H1 (cell line): ENCODE data around the gene FGR. TPM values are rescaled to one million over a fixed set of nuclear protein-coding genes. Genes with fewer than 3 reads are reported as not detected.

ENCODE experiments used
- CTCF ChIA-PET: fragments of 300-600 bp; sonication (Branson Sonifier 250); formaldehyde crosslinking; loops from one replicate; lab custom pipeline; 2021; ENCODE audit not compliant: partially characterized antibody; lab: Charles Lee
- POLR2A ChIA-PET: fragments of 300-600 bp; sonication (Branson Sonifier 250); formaldehyde crosslinking; loops from one replicate; lab custom pipeline; 2021; ENCODE audit warnings: inconsistent platforms; ENCODE audit not compliant: partially characterized antibody; lab: Charles Lee
- DNase-seq, 2 experiments: peaks; one replicate each; pipeline versions ENCODE4 v3.0.0 to v3.0.0-alpha.2; 2010 to 2022; ENCODE audit warnings: low spot score in 2 of 2, low read depth in 1 of 2, mixed read lengths in 1 of 2
- FAIRE-seq: peaks from 2 replicates; lab custom pipeline; 2011; peaks lifted over from hg19 to GRCh38; lab: Jason Lieb, UNC
- H2AFZ ChIP-seq: 2 replicates; pipeline ENCODE4 v1.8.1; 2012; ENCODE audit warnings: low read length, inconsistent platforms
- H2AK5ac ChIP-seq: 2 replicates; pipeline ENCODE4 v1.6.1; 2013; ENCODE audit warnings: low read depth, low read length
- H2BK120ac ChIP-seq: replicated peaks from 2 replicates; pipeline ENCODE3; 2013; ENCODE audit warnings: low read depth, low read length, inconsistent platforms
- H2BK12ac ChIP-seq: 2 replicates; pipeline ENCODE4 v1.6.1; 2013; ENCODE audit warnings: low read depth, low read length
- H2BK15ac ChIP-seq: 2 replicates; pipeline ENCODE4 v1.6.1; 2013; ENCODE audit warnings: low read length
- H2BK20ac ChIP-seq: 2 replicates; pipeline ENCODE4 v1.6.1; 2013; ENCODE audit warnings: low read length
- H2BK5ac ChIP-seq: 2 replicates; pipeline ENCODE4 v1.6.1; 2013; ENCODE audit warnings: low read depth, low read length
- H3K14ac ChIP-seq: 2 replicates; pipeline ENCODE4 v1.6.1; 2013; ENCODE audit warnings: inconsistent platforms; ENCODE audit not compliant: insufficient read length
- H3K18ac ChIP-seq: 2 replicates; pipeline ENCODE4 v1.6.1; 2013; ENCODE audit warnings: low read length; ENCODE audit errors: extremely low read depth
- H3K23ac ChIP-seq: 2 replicates; pipeline ENCODE4 v1.6.1; 2013; ENCODE audit warnings: inconsistent platforms; ENCODE audit not compliant: insufficient read length
- H3K23me2 ChIP-seq: 2 replicates; pipeline ENCODE4 v1.6.1; 2013; ENCODE audit warnings: low read depth, low read length
- H3K27ac ChIP-seq: 2 replicates; pipeline ENCODE4 v1.6.1; 2011; ENCODE audit warnings: low read depth, low read length, inconsistent platforms
- H3K27me3 ChIP-seq, 4 experiments: replicated peaks in 1 of 4; 1 replicate in 1 of 4; 2 replicates in 3 of 4; pipeline versions ENCODE4 v1.6.1 to v1.8.1; 2011 to 2013; ENCODE audit warnings: low read length in 3 of 4, mild to moderate bottlenecking in 3 of 4, inconsistent platforms in 2 of 4, mixed read lengths in 2 of 4, moderate library complexity in 1 of 4; ENCODE audit not compliant: control insufficient read depth in 3 of 4, insufficient read depth in 3 of 4; ENCODE audit errors: extremely low read depth in 1 of 4
- H3K36me3 ChIP-seq, 4 experiments: 2 replicates each; pipeline versions ENCODE4 v1.6.1 to v1.8.1; 2011 to 2013; ENCODE audit warnings: mild to moderate bottlenecking in 4 of 4, low read length in 3 of 4, moderate library complexity in 2 of 4, control low read depth in 1 of 4, inconsistent platforms in 1 of 4; ENCODE audit not compliant: insufficient read depth in 4 of 4, control insufficient read depth in 2 of 4
- H3K4ac ChIP-seq: replicated peaks from 2 replicates; pipeline ENCODE3; 2013; ENCODE audit warnings: low read length, low read depth, mixed read lengths, inconsistent platforms; ENCODE audit not compliant: insufficient read length
- H3K4me1 ChIP-seq, 4 experiments: replicated peaks in 1 of 4; 1 replicate in 1 of 4; 2 replicates in 3 of 4; pipeline versions ENCODE4 v1.6.1 to v1.8.1; 2011 to 2013; ENCODE audit warnings: low read length in 3 of 4, inconsistent platforms in 2 of 4, mixed read lengths in 1 of 4; ENCODE audit not compliant: insufficient read depth in 4 of 4, control insufficient read depth in 3 of 4
- H3K4me2 ChIP-seq, 2 experiments: 2 replicates each; pipeline versions ENCODE4 v1.6.1 to v1.8.1; 2011 to 2013; ENCODE audit warnings: low read depth in 2 of 2, low read length in 2 of 2, control low read depth in 1 of 2, inconsistent platforms in 1 of 2, mild to moderate bottlenecking in 1 of 2; ENCODE audit not compliant: insufficient read depth in 1 of 2
- H3K4me3 ChIP-seq, 4 experiments: fragments of 200-600, 300-600 bp in 1 of 4; sonication (generic), shearing (Covaris generic), sonication (Bioruptor Twin) in 1 of 4; 2 replicates each; pipeline versions ENCODE4 v1.5.1 to v1.8.1; 2011 to 2016; ENCODE audit warnings: low read length in 4 of 4, low read depth in 3 of 4, control low read depth in 2 of 4, inconsistent platforms in 2 of 4, mild to moderate bottlenecking in 2 of 4, mixed read lengths in 1 of 4, moderate library complexity in 1 of 4; ENCODE audit not compliant: insufficient read depth in 2 of 4; ENCODE audit errors: extremely low read depth in 1 of 4
- H3K56ac ChIP-seq: replicated peaks from 2 replicates; pipeline ENCODE3; 2013; ENCODE audit warnings: low read depth, mild to moderate bottlenecking, mixed read lengths, low read length, inconsistent platforms; ENCODE audit not compliant: insufficient read length
- H3K79me1 ChIP-seq: 2 replicates; pipeline ENCODE4 v1.6.1; 2013; ENCODE audit warnings: low read depth, low read length, control low read depth
- H3K79me2 ChIP-seq, 2 experiments: 2 replicates each; pipeline versions ENCODE4 v1.6.1 to v1.8.1; 2012 to 2013; ENCODE audit warnings: low read length in 2 of 2, mild to moderate bottlenecking in 2 of 2, inconsistent platforms in 1 of 2; ENCODE audit not compliant: insufficient read depth in 2 of 2, control insufficient read depth in 1 of 2
- H3K9ac ChIP-seq, 4 experiments: replicated peaks in 1 of 4; 1 replicate in 1 of 4; 2 replicates in 3 of 4; pipeline versions ENCODE4 v1.6.1 to v1.8.1; 2011 to 2013; ENCODE audit warnings: low read depth in 3 of 4, low read length in 3 of 4, control low read depth in 2 of 4, mild to moderate bottlenecking in 2 of 4, moderate library complexity in 2 of 4, inconsistent platforms in 1 of 4; ENCODE audit errors: extremely low read depth in 1 of 4
- H3K9me3 ChIP-seq, 2 experiments: 2 replicates each; pipeline versions ENCODE4 v1.6.1 to v1.8.1; 2012 to 2013; ENCODE audit warnings: mild to moderate bottlenecking in 2 of 2, moderate library complexity in 2 of 2, control low read depth in 1 of 2, inconsistent platforms in 1 of 2, low read depth in 1 of 2, low read length in 1 of 2, mixed read lengths in 1 of 2; ENCODE audit not compliant: insufficient read depth in 2 of 2
- H4K20me1 ChIP-seq, 2 experiments: replicated peaks in 1 of 2; 2 replicates each; pipeline versions ENCODE3 to v1.8.1; 2011 to 2013; ENCODE audit warnings: inconsistent platforms in 2 of 2, low read length in 2 of 2, mild to moderate bottlenecking in 1 of 2; ENCODE audit not compliant: insufficient read depth in 2 of 2, control insufficient read depth in 1 of 2
- H4K5ac ChIP-seq: 2 replicates; pipeline ENCODE4 v1.6.1; 2013; ENCODE audit warnings: low read length, low read depth, mixed read lengths, inconsistent platforms; ENCODE audit not compliant: insufficient read length
- H4K8ac ChIP-seq: 2 replicates; pipeline ENCODE4 v1.8.0; 2013; ENCODE audit warnings: mild to moderate bottlenecking, moderate library complexity, low read length, inconsistent platforms; ENCODE audit not compliant: insufficient read depth; ENCODE audit errors: extremely low read depth
- H4K91ac ChIP-seq: replicated peaks from 2 replicates; pipeline ENCODE3; 2013; ENCODE audit warnings: low read length, mixed read lengths, inconsistent platforms; ENCODE audit not compliant: insufficient read length
- BACH1 ChIP-seq: IDR thresholded peaks from 2 replicates; pipeline ENCODE4 v1.6.1; 2012; ENCODE audit warnings: low read length, improper control_type of control experiment
- BRCA1 ChIP-seq: IDR thresholded peaks from 2 replicates; pipeline ENCODE4 v1.6.1; 2012; ENCODE audit warnings: low read depth, low read length, improper control_type of control experiment
- CBX8 ChIP-seq: fragments of 300-800, 300-1000 bp; sonication (generic); IDR thresholded peaks from 2 replicates; pipeline ENCODE4 v1.7.1; 2016; ENCODE audit warnings: low read depth, low read length, borderline replicate concordance
- CHD1 ChIP-seq: IDR thresholded peaks from 2 replicates; pipeline ENCODE4 v1.6.1; 2012; ENCODE audit warnings: low read depth, low read length, improper control_type of control experiment
- EGR1 ChIP-seq: IDR thresholded peaks from 2 replicates; pipeline ENCODE4 v1.6.1; 2011; ENCODE audit warnings: low read depth, low read length, borderline replicate concordance
- KDM4A ChIP-seq: IDR thresholded peaks from one replicate; pipeline ENCODE4 v1.7.1; 2012; ENCODE audit warnings: low read depth, mild to moderate bottlenecking, moderate library complexity, low read length, inconsistent platforms; ENCODE audit not compliant: severe bottlenecking
- KDM5A ChIP-seq: fragments of 200-600 bp; IDR thresholded peaks from 2 replicates; pipeline ENCODE4 v1.7.1; 2012; ENCODE audit warnings: mild to moderate bottlenecking, low read length, inconsistent platforms, mixed read lengths
- MAX ChIP-seq: IDR thresholded peaks from 2 replicates; pipeline ENCODE4 v1.6.1; 2012; ENCODE audit warnings: inconsistent platforms
- TBP ChIP-seq: IDR thresholded peaks from 2 replicates; pipeline ENCODE4 v1.6.1; 2011; ENCODE audit warnings: low read depth, low read length, improper control_type of control experiment
- USF2 ChIP-seq: IDR thresholded peaks from 2 replicates; pipeline ENCODE4 v1.6.1; 2011; ENCODE audit warnings: low read length, improper control_type of control experiment
- ZNF274 ChIP-seq: IDR thresholded peaks from 2 replicates; pipeline ENCODE4 v1.7.0; 2012; ENCODE audit warnings: low read length, borderline replicate concordance; ENCODE audit errors: extremely low read depth
- WGBS, 2 experiments: shearing (Covaris generic) in 1 of 2; methylation state at CpG; one replicate each; pipeline versions ENCODE4 v1.1.6 to v1.1.7; 2013 to 2015; ENCODE audit warnings: low lambda C conversion rate in 2 of 2, mixed read lengths in 2 of 2, inconsistent platforms in 1 of 2, low coverage in 1 of 2, missing lambda C conversion rate in 1 of 2; ENCODE audit not compliant: insufficient replicate concordance in 2 of 2, insufficient coverage in 1 of 2, insufficient read length in 1 of 2; ENCODE audit errors: extremely low coverage in 1 of 2, missing lambda C conversion rate in 1 of 2; 5-methylcytosine and 5-hydroxymethylcytosine counted together
- polyA plus RNA-seq, 7 experiments: library from polyadenylated mRNA; depleted of rRNA in 3 of 7; stranded (reverse) in 5 of 7; unstranded in 2 of 7; fragments of >200 nt in 5 of 7; fragments of 200-250 nt in 2 of 7; gene quantifications; 1 replicate in 5 of 7; 2 replicates in 1 of 7; 4 replicates in 1 of 7; pipeline versions ENCODE4 v1.2.1 to v1.2.3, GENCODE V29; 2011 to 2013; ENCODE audit warnings: missing spikeins in 2 of 7, mixed read lengths in 2 of 7
- total RNA-seq: library from RNA; stranded (reverse); fragmentation: NEBNext Ultra II Directional; extraction: Animal tissue kit (Norgen Biotek cat#: 25700); gene quantifications from 2 replicates; pipeline ENCODE4 v1.2.1, GENCODE V29; 2021

FGR gene
- total and polyA plus RNA-seq, 2 of the 8 experiments (the other 6 are each of a cell fraction or from before 2014, with no cell fraction given): 0.22 to 0.95 TPM

GRCh38 chr1:27650171-27650538 lies 15.2 kb upstream of the FGR start:
- Histone ChIP-seq H3K9ac (no peak overlapping the region), H3K4ac (no peak overlapping the region), H2AK5ac (no peak overlapping the region), H3K4me1 (peaks cover 7 to 10% (median 10%) of the 10 kb centered on the region in 4 experiments), H2BK12ac (peak overlapping the region; percentile 68; the same call in 1 of the 2 replicates), H3K79me2 (no peaks in the 10 kb centered on the region), H4K91ac (no peak overlapping the region), H3K36me3 (no peaks in the 10 kb centered on the region), H3K27me3 (no peaks in the 10 kb centered on the region), H2BK5ac (no peak overlapping the region), H4K5ac (no peak overlapping the region), H4K20me1 (no peaks in the 10 kb centered on the region), H2BK15ac (peak overlapping the region; percentile 50), H3K56ac (no peak overlapping the region), H3K4me2 (no peak overlapping the region), H4K8ac (no peak overlapping the region), H3K4me3 (no peak overlapping the region), H3K18ac (no peak overlapping the region), H3K9me3 (no peaks in the 10 kb centered on the region), H3K27ac (no peak overlapping the region), H2BK120ac (no peak overlapping the region), H3K23ac (no peak overlapping the region), H3K14ac (no peak overlapping the region), H3K23me2 (no peaks in the 10 kb centered on the region), H2AFZ (no peak overlapping the region), H3K79me1 (no peaks in the 10 kb centered on the region), H2BK20ac (peak overlapping the region; percentile 89)
- ChIA-PET POLR2A (interaction anchor here (0.7 kb wide), 1 partner anchor 221 kb away, joined by 3 read pairs; no protein-coding TSS in a partner anchor), CTCF (interaction anchor here (0.6 to 6.2 kb wide), 19 partner anchors 10 to 316 kb away, joined by 3 to 47 read pairs (median 3); partner anchors contain the start of gene IFI6)
- WGBS, 2 experiments: 78% methylated on average over 1 of the region's 1 CpG; no CpG with 5 or more reads in 1 of the 2 experiments
- TF ChIP-seq MAX (no peak), EGR1 (no peak), BACH1 (no peak), BRCA1 (no peak), KDM4A (no peak), USF2 (no peak), TBP (no peak), CBX8 (no peak), CHD1 (no peak), KDM5A (no peak), ZNF274 (no peak)
- FAIRE-seq (no peak), DNase-seq (no peak)
